NOMO-1 treated with DMSO at 0.1 percent for 48 hours (cell line): ENCODE measurements around the gene IFNK.

Experiments used
- DNase-seq: peaks from one replicate; lab custom pipeline; 2025; ENCODE audit not compliant: unreplicated experiment; lab: John Stamatoyannopoulos, UW

Gene IFNK

DNA sequence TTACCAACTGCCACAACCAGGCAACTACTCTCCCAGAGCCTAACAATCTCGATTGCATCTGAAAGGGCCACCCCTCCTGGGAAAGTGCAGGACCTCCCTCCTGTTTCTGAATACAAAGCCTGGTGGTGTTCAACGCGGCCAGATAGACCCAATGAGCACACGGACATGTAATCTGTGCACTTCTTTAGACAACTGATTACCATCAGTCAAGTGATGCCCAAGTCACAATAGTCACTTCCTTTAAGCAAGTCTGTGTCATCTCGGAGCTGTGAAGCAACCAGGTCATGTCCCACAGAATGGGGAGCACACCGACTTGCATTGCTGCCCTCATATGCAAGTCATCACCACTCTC, 48.5 kb downstream of the IFNK start:
- no peak for DNase-seq

- DNase-seq = no peak
Measured at GRCh38 chr9:27572918-27573633, 49.0 kb downstream of the IFNK start, which contains the start of gene C9orf72. TSS of gene C9orf72 (minus strand) at chr9:27573481. CDS start at chr9:27567120, 6,361 bp downstream.

DNA sequence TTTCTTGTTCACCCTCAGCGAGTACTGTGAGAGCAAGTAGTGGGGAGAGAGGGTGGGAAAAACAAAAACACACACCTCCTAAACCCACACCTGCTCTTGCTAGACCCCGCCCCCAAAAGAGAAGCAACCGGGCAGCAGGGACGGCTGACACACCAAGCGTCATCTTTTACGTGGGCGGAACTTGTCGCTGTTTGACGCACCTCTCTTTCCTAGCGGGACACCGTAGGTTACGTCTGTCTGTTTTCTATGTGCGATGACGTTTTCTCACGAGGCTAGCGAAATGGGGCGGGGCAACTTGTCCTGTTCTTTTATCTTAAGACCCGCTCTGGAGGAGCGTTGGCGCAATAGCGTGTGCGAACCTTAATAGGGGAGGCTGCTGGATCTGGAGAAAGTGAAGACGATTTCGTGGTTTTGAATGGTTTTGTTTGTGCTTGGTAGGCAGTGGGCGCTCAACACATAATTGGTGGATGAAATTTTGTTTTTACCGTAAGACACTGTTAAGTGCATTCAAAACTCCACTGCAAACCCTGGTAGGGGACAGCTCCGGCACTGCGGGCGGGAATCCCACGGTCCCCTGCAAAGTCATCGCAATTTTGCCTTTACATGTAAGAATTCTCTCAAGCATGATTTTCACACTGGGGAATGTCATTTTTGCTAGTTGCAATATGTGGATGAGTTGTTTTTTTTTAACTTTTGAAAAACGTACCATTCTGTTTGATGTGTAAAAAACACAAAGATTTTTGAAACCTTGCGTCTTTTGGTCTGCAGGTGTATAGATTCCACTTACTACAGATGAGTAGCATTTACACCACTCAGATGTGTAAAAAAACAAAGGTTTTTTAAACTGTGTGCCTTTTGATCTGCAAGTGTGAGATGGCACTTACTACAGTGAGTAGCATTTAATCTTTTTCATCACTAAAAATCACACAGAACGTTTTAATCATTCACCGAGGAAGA, 49.8 kb downstream of the IFNK start:
- no peak for DNase-seq
